Fibroblast of pulmonary artery (primary cell): ENCODE measurements around the gene PPP1R2C.
A peak's percentile ranks its signal among the peaks of the same experiment; 100 is the strongest.

Experiments used
- DNase-seq: peaks from one replicate; pipeline ENCODE4 v3.0.0-alpha.2; 2010; ENCODE audit warnings: low read depth
- H3K4me3 ChIP-seq: replicated peaks from 2 replicates; pipeline ENCODE4 v1.5.1; 2011; ENCODE audit warnings: low read depth, mild to moderate bottlenecking, control low read depth, low read length, moderate library complexity
- CTCF ChIP-seq: IDR thresholded peaks from 2 replicates; pipeline ENCODE4 v1.5.1; 2011; ENCODE audit warnings: mild to moderate bottlenecking, control low read depth, low read length, inconsistent platforms; ENCODE audit errors: missing control alignments

The PPP1R2C gene

GRCh38 chrX:42809569-42809968, 31.6 kb upstream of the PPP1R2C start:
- no peak overlapping the region for H3K4me3 ChIP-seq
- TF ChIP-seq CTCF = no peak

GRCh38 chrX:42807393-42807792, 29.4 kb upstream of the PPP1R2C start:
- H3K4me3 ChIP-seq = no peak overlapping the region
- no peak for DNase-seq
- TF ChIP-seq CTCF = no peak

More at GRCh38 chrX:42809569-42809968, 31.6 kb upstream of the PPP1R2C start:
- no peak for DNase-seq

GRCh38 chrX:42804524-42804923, 26.6 kb upstream of the PPP1R2C start:
- TF ChIP-seq CTCF = no peak
- DNase-seq = no peak
- H3K4me3 ChIP-seq = no peak overlapping the region

- DNase-seq = peak; percentile 27
These were observed 25.4 kb upstream of the PPP1R2C start for GRCh38 chrX:42803320-42803719.

GRCh38 chrX:42797651-42798269, 19.8 kb upstream of the PPP1R2C start:
- no peak for DNase-seq
- no peak for TF ChIP-seq CTCF
- H3K4me3 ChIP-seq = no peak overlapping the region

More at GRCh38 chrX:42803320-42803719, 25.4 kb upstream of the PPP1R2C start:
- no peak overlapping the region for H3K4me3 ChIP-seq
- no peak for TF ChIP-seq CTCF

- TF ChIP-seq CTCF = no peak
- no peak for DNase-seq
- H3K4me3 ChIP-seq = no peak overlapping the region
These were observed 5.5 kb upstream of the PPP1R2C start for GRCh38 chrX:42783451-42783850.

GRCh38 chrX:42776195-42776594, 1.8 kb downstream of the PPP1R2C start:
- no peak overlapping the region for H3K4me3 ChIP-seq
- no peak for TF ChIP-seq CTCF
- DNase-seq = peak; percentile 86
